ENCODE data around the gene UTP20.

DNA sequence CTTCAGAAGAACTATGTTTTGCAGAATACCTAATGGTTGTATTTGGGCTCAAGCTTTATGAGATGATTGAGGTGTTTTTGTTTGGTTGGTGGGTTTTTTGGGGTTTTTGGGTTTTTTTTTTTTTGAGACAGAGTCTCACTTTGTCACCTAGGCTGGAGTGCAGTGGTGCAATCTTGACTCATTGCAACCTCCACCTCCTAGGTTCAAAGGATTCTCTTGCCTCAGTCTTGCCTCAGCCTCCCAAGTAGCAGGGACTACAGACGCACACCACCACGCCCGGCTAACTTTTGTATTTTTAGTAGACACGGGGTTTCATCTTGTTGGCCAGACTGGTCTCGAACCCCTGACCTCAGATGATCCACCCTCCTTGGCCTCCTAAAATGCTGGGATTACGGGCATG lies 88.1 kb downstream of the UTP20 start:
- TF ChIP-seq, protein P1, sequence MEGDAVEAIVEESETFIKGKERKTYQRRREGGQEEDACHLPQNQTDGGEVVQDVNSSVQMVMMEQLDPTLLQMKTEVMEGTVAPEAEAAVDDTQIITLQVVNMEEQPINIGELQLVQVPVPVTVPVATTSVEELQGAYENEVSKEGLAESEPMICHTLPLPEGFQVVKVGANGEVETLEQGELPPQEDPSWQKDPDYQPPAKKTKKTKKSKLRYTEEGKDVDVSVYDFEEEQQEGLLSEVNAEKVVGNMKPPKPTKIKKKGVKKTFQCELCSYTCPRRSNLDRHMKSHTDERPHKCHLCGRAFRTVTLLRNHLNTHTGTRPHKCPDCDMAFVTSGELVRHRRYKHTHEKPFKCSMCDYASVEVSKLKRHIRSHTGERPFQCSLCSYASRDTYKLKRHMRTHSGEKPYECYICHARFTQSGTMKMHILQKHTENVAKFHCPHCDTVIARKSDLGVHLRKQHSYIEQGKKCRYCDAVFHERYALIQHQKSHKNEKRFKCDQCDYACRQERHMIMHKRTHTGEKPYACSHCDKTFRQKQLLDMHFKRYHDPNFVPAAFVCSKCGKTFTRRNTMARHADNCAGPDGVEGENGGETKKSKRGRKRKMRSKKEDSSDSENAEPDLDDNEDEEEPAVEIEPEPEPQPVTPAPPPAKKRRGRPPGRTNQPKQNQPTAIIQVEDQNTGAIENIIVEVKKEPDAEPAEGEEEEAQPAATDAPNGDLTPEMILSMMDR (IDR thresholded peaks at IDR 0.05), result no peak
- TF ChIP-seq POLR2AphosphoS5 (IDR thresholded peaks at IDR 0.05) (no peak), POLR2A (IDR thresholded peaks at IDR 0.05) (no peak), EP300 (IDR thresholded peaks at IDR 0.05) (no peak)
